HG03108 (cell line): ENCODE data around the gene TMPRSS7.
A peak's percentile ranks its signal among the peaks of the same experiment; 100 is the strongest.

Experiments
- ATAC-seq: cut with Tn5 transposase; IDR thresholded peaks from one replicate; pipeline ENCODE4 v1.9.1; 2021; ENCODE audit warnings: moderate library complexity; ENCODE audit not compliant: unreplicated experiment

TMPRSS7 gene

DNA sequence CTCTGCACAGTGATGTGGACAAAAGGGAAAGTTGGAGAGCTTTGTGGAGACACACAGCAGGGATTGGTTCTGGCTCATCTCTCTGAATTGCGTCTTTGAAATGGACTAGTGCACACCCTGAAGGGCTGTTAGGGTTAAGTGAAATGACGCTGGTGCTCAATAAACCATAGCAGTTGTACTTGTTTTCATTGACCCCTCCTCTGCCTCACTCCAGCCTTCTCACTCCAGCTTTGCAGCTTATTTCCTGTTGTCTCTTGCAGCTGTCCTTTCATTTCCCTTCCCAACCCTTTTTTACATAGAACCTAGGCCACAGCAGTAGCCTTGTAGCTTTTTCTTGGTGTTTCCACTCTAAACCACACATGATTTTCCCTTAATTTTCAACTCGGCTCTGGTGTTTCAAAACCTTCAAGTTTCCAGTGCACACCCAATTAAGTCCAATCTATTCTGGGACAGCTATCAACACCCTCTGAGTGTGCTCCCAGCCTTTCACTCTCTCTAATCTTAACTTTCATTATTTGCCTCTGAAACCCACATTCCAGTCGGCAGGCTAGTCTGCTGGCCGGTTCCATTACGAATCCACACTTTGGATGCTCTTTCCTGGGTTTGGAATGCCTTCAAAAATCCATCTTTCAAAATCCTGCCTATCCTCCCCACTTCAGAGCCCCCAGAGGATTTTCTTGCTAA lies 58.1 kb downstream of the TMPRSS7 start:
- ATAC-seq: no peak

DNA sequence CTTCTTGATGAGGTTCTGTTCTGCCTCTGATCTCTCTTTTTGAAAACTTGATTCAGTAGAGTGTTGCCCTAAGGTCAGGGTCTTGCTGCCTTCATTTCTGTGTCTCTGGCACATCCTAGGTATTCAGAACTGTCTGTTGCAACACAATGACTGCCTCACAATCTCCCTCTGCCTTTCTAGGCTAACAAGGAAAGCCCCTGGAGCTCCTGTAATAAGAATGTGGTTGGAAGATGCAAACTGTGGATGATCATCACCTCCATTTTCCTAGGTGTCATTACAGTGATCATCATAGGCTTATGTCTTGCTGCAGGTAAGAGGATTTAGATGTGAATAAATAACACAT lies 58.6 kb downstream of the TMPRSS7 start:
- ATAC-seq: no peak

DNA sequence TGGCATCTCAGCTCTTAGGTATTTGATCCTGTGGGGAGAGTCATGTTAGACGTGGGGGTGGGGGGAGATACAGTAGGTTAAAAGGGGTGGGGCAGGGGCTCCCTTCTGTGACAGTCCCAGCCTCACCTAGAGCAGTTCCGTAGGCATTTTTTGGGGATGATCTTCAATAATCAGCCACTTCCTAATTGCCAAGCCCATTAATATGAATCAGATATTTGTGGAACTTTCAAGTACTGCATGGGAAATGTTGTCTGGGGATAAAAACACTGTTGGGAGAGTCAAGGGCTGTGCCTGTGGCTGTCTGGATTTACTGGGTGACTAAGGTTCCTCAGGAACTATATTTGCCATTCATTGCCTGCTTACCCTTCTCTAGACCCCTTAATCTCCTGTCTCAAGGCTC lies 61.2 kb downstream of the TMPRSS7 start:
- no peak for ATAC-seq

DNA sequence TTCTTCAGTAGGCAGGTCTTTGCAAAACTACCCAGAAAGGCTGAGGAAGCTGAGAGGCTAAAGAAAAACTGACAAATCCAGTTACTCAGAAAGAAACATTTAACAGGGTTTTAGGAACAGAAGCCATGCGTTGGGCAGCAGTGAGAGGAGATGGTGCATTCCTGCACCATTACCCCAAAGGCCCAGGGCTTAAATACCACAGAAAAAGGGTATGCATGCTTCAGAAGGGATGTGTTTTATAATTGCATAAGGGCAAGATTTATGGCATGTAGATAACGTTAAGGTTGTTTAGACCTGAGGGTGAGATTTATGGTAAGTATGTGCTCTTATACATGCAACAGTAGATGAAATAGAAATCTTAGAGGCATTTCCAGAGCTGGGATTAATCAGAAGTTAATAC lies 61.6 kb downstream of the TMPRSS7 start:
- no peak for ATAC-seq

DNA sequence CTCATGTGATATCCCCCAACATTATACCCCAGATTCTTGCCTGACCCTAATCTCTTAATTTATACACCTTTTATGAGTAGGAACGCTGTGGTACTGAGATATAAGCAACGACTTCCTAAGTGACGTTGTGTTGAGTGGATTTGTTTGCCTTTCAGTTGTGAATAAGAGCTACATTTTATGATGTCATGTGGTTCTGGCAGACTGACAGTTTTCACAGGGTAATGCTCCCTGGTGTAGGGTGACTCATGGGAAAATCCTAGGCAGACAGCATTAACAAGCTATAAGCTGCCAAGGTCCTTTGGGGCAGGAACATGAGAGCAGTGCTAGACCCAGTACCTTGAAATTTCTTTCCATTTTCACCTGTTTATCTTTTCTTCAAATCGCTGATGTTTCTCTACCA lies 62.8 kb downstream of the TMPRSS7 start:
- ATAC-seq: no peak

DNA sequence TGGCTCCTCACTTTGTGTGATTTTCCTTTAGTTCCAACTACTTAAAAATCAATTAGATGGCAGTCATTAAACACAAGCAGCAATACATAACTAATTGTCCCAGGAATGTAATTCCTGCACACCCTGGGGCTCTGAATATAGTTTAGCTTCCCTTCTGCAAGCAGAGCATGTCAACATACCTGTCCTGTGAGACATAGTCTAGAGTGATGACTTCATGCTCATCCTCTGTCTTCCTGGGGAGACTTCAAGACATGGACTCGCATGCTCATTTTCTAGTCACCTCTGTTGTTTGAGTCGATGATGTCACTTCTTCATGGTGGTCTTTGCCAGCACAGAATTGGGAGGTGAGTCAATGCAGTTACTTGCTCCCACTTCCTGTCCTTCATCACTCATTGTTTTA lies 67.4 kb downstream of the TMPRSS7 start:
- ATAC-seq: no peak

DNA sequence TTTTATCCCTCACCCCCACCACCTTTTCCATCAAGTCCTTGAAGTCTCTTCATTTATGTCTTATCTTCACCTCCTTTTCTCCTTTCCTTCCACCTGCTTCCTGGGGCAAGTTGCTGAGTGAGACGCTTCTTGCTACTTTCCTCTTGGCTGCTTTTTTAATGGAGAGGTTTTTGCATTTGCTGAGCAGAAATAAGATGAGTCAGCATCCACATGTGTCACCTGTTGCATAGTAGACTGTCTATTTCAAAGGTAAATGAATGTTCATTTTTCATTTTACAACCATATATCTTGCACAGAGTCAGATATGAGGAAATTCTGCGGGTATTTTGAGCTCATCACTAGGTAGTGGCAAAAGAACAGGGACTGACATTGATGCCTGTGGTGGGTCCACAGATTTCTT lies 70.2 kb downstream of the TMPRSS7 start:
- no peak for ATAC-seq

DNA sequence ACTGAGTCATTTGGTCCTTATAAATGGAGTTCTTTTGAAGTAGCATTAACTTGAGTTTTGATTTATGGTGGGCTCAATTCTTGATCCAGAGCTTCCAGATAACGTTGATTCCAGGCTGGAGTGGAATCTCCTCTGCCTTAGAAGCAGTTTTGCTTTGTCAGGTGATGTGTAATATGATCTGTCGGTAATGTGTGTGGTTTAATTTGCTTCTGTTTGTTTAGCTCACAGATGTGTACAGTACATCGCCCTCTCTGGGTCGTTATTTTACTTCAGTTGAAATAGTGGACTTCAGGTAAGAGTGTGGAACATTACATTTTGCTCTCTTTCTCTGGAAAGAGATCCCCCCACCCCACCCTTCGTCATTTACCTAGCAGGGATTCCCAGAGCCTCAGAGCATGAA lies 74.8 kb downstream of the TMPRSS7 start:
- no peak for ATAC-seq

DNA sequence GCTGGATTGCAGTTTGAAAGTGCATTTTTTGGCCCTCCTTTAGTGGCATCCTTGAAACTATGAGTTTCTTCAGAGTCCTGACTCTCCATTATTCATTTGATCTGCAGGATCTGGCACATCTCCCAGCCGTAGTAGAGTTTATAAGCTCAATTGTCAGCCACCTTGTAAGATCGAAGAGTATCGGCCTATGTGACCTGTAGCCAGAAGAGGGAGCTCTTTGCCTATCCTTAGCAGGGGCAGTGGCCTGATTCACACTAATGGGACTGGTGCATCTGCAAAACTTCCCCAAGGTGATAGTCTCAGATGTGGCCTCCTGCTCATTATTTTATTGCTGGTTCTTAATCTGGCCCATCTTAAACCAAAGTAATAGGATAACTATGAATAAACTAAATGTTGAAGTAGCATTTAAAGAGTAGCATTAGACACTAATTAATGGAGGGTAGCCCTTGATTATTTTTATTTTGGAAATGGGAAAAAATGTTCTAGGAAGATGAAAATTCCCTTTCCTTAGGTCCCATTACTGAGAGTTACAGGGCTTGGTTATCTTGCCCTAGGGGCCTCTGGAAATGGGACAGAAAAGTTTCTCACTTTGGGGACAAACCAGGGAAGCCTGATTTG lies 77.4 kb downstream of the TMPRSS7 start:
- ATAC-seq: peak; percentile 29

DNA sequence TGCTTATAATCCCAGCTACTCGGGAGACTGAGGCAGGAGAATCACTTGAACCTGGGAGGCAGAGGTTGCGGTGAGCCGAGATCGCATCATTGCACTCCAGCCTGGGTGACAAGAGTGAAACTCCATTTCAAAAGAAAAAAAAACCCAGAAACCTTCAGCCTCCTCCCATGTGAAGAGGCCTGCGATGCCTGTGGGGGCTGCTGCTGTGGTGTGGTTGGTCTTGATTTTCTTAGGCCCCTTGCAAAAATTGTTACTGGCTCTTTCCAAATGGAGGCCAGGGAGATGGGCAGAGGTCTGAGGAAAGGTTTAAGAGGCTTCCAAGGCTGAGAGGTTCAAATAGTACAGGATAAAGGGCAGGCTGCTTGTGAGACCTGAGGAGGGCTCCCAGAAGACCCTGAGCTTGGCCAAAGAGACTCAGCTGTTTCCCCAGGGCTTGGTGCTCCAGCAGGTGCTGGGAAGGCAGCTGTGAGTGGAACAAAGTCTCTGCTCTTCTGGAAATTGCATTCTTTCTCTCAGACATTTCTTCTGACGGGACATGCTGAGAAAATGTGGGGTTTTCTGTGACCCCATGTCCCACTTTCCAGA lies 80.1 kb downstream of the TMPRSS7 start:
- ATAC-seq: no peak

DNA sequence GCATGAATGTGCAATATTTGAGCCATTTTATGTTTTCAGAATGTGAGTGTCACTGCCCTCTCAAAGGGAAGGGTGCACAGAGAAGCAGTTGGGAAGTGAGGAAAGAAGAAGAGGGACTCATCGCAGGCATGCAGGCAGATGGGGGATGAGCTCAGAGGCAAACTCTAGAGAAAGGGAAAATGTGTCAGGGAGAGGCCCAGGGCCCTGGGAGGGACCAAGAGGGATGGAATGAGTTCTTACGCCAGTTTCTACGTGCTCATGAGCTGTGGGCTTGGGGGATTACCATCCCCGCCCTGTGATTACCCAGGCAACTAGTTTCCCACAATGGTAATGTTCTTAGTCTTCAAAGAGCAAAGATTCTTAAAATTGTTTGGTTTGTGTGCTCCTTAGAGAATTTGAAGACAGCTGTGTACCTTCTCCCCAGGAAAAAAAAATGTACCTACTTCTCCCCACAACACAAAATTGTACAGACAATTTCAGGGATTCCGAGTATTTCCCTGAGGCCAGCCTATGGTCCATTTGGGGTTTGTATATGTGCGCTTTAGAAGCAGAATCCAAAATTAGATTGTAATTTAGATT lies 80.7 kb downstream of the TMPRSS7 start:
- ATAC-seq: peak; percentile 34

DNA sequence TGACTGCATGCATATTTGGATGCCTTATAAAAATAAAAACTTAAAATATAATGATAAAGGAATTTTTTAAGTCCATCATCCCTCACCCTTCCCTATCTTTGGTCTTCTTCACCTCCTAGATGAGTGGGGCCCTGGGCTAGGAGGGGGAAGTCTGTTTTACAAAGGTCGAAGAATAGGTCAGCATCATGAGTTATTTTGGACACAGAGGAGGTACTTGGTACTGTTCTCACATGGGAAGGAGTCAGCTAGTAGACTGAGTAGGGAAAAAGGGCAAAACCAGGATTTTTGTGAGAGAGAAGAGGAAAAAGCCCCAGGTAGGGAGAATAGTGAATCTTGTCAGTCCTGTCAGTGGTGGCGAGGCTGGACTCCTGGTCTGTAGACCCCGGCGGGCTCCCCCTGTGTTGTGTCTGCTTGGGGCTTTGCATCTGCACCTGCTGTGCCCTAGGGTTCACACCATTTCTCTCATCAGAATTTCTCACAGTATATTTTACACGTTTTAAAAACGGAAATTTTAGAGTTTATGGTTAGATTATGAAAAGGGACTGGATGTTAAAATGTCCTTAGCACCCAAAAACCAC lies 81.4 kb downstream of the TMPRSS7 start:
- no peak for ATAC-seq

DNA sequence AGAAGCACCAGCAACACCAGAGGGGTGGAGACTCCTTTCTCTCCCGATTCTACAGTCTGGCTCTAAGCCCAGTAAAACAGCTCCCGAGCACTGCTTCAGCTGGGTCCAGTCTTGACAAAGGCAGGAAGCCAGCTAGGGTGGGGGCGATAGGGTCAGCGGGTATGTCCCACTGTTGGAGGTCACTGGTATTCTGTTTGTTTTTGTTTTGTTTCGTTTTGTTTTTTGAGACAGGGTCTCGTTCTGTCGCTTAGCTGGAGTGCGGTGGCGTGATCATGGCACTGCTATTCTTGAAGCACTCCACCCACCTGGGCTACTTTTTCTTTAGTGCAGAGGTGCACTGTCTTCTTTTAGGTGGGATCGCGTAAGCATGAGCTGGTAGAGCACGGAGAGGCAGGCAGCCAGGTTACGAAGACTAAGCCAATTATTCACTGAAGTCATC lies 82.2 kb downstream of the TMPRSS7 start:
- ATAC-seq: no peak

DNA sequence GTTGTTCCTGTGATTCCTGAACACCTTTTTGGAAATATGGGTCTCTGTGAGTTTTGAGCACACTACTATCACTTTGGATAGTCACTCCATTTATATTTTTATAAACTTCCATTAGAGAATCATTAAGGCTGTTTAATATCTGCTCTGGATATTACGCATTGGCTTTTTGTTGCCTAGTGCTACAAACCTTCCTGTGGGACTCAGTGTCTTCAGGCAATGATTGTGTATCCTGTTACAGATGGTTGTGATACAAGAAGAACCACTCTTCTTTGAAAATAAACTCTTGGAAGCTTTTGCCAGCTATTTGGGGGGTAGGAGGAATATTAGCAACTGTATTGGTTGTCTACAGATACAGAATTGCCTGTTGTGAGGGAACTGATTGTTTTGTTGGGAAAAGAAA lies 82.9 kb downstream of the TMPRSS7 start:
- no peak for ATAC-seq

DNA sequence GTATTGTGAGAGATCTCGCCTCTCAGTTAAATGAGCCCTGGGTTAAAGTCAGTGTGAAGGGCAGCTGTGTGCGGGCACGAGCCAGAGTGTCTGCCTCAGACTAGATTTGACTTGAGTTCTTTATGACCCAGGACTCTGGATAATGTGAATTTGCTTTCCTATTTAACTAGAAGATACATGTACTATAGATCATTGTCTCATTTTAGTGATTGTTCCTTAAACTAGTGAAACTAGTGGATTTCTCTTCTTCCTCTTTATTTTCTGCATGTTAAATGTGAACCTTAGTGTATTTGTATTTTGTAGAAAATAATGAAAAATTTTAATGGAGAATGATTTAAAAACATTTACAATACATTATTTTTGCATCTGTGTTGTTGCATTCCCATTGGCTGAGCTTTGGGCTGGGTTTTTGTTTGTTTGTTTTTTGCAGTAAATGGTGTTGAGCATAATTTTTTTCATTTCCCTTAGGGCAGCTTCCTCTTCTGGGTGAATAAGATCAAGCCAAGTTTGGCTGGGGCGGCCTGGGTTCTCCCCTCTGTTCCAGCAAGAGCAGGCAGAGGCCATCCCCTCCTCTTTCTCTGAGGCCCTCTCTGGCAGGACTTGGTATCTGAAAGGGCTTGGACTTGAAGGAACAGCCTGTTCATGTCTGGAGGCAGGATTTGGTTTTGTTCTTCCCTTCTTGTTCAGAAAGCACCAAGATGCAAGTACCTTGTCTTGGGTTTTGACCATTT lies 83.5 kb downstream of the TMPRSS7 start:
- ATAC-seq: no peak

DNA sequence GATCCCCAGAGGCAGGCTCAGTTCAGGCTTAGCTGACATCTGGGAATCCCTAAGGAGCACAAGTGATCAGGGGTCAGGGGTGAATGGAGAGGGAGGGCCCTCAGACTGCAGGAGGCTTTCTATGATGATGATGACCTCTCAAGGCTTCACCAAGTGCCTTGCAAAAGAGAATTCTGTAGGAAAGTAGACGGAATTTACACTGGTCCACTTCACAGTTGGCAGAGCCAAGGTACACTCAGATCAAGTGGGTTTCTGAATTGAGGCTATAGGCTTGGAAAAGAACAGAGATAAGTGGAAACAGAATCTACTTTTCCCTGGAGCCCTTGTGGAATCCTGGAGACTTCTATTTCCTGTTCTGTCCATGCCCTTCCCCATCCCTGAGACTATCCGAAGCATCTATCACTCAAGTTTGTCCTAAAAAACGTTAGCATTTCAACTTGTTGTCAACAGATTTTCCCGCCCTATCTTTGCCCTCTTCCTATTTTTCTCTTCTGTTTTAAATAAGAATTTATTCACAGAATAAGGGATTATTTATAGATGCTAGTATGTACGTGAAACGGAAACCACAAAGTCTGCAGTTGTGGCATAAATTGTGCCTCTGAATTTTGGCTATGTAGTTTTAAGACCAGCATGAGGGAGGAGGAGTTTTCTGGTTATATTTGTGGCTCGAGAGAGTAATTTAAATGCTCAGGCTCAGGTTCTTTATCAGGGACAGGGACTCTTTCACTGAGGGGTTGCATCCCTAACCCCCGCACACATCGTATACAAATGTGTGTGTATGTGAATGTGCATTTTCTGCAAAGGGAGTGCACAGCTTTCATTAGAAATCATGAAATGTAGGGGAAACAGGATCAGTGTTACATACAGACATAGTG lies 85.7 kb downstream of the TMPRSS7 start:
- ATAC-seq: no peak

DNA sequence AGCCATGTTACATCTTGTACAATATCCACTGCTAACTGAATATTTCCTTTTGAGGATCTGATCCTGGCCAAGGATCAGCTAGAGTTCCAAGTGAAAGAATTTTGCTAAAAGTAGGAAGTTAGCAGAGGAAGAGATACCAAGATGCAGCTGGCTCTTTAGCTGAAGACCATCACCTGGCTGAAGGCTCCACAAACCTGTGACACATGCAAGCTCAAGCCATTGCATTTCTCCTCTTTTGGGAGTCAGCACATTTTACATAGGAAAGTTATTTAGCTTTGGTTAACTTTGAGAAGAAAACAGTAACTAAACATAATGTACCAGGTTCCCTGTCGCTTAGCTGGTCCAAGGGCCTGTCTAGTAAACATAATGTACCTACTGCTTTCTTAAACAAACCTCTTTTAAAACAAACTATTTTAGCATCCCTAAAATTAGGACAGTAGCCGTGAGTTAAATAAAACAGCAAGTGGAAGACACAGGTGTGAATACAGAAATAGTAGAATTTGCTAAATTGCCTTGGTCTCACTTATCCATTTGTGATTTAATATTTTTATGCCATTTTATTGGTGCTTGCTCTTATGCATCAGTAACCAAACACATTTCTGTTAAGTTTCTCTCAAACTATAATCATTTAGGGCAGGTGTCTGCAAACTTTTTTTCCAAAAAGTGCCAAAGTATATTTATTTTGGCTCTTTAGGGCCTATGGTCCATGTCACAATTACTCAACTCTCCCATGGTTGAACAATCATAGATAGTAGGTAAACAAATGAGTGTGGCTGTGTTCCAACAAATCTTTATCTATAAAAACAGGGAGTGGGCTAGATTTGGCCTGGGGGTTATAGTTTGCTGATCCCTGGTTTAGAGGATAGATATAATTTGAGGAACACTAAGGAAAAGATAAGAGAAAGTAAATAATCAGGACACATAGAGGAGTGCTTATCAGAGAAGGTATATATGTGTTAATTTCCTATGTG lies 87.3 kb downstream of the TMPRSS7 start:
- no peak for ATAC-seq

DNA sequence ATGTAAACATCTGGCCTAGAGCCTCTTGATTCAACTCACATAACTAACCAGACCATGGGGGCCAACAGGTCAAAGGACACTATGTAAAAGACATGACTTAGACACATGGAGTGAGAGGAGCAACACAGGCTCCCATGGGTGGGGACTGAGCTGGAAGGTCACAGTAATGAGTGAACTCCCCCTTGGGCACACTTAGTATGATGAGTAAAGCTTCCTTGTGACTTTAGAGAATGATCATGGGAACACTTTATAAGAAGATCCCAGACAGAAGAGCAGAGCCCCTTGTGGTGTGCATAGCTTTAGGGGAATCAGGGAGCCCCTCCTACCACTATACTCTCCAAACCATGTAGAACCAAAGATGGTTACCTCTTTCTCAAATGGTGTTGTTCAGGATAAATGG lies 88.3 kb downstream of the TMPRSS7 start:
- no peak for ATAC-seq

DNA sequence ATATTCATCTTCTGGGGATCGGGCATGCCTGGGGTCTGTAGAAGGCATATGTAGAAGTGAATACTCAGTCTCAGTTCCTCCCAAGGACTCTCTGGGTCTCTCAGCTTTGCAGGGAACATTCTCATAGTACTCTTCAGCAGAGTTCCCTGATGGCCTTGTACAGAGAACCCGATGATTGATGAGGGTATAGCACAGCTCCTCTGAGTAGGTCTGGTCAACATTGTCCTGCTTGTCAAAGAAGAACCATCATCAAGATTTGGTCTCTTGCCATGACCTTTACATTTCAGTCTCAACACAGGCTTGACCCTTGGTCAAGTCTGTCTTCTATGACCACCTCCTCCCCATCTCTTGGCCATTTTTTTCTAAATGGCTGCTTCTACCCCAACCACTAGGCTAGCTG lies 89.0 kb downstream of the TMPRSS7 start:
- peak; percentile 25 for ATAC-seq
